Hepatocyte (in vitro differentiated cells): ENCODE measurements around the gene HADH. TPM values are rescaled to one million over a fixed set of nuclear protein-coding genes. Genes with fewer than 3 reads are reported as not detected.

Experiments used
- DNase-seq: peaks from one replicate; pipeline ENCODE4 v3.0.0-alpha.2; 2016; ENCODE audit warnings: low spot score
- H2AFZ ChIP-seq: fragments of 200-600 bp; sonication (generic); 2 replicates; pipeline ENCODE4 v1.6.0; 2016; ENCODE audit warnings: antibody characterized with exemption, mild to moderate bottlenecking
- H3K27ac ChIP-seq: fragments of 200-600 bp; sonication (generic); 2 replicates; pipeline ENCODE4 v1.5.1; 2016; ENCODE audit warnings: mild to moderate bottlenecking
- H3K27me3 ChIP-seq: fragments of 200-600 bp; sonication (generic); 2 replicates; pipeline ENCODE4 v1.6.1; 2016
- H3K36me3 ChIP-seq: fragments of 200-600 bp; sonication (generic); replicated peaks from 2 replicates; pipeline ENCODE4 v1.5.1; 2016; ENCODE audit warnings: low read depth; ENCODE audit not compliant: insufficient read depth
- H3K4me1 ChIP-seq: fragments of 200-600 bp; sonication (generic); 2 replicates; pipeline ENCODE4 v1.5.1; 2016; ENCODE audit warnings: mild to moderate bottlenecking, moderate library complexity; ENCODE audit not compliant: insufficient read depth
- H3K4me2 ChIP-seq: fragments of 200-600 bp; sonication (generic); 2 replicates; pipeline ENCODE4 v1.6.0; 2016
- H3K4me3 ChIP-seq: fragments of 200-600 bp; sonication (generic); 2 replicates; pipeline ENCODE4 v1.5.1; 2016; ENCODE audit warnings: mild to moderate bottlenecking
- H3K79me2 ChIP-seq: fragments of 200-600 bp; sonication (generic); 2 replicates; pipeline ENCODE4 v1.6.0; 2017; ENCODE audit warnings: mild to moderate bottlenecking
- H3K9me2 ChIP-seq: fragments of 200-600 bp; sonication (generic); replicated peaks from 2 replicates; pipeline ENCODE4 v1.6.0; 2017; ENCODE audit warnings: mild to moderate bottlenecking; ENCODE audit not compliant: insufficient read depth
- H3K9me3 ChIP-seq: fragments of 200-600 bp; sonication (generic); 2 replicates; pipeline ENCODE4 v1.5.1; 2016; ENCODE audit warnings: low read depth, mild to moderate bottlenecking
- H4K20me1 ChIP-seq: fragments of 200-600 bp; sonication (generic); 2 replicates; pipeline ENCODE4 v1.6.0; 2016; ENCODE audit warnings: mild to moderate bottlenecking; ENCODE audit not compliant: insufficient read depth, poor library complexity, severe bottlenecking
- CTCF ChIP-seq: fragments of 200-600 bp; sonication (generic); IDR thresholded peaks from 2 replicates; pipeline ENCODE4 v1.5.1; 2016; ENCODE audit warnings: antibody characterized with exemption, mild to moderate bottlenecking; ENCODE audit not compliant: poor library complexity
- EZH2 ChIP-seq: fragments of 200-600 bp; sonication (generic); IDR thresholded peaks from 2 replicates; pipeline ENCODE4 v1.6.1; 2016; ENCODE audit warnings: antibody characterized with exemption, mild to moderate bottlenecking, borderline replicate concordance
- EZH2phosphoT487 ChIP-seq: fragments of 200-600 bp; sonication (generic); IDR thresholded peaks from one replicate; pipeline ENCODE4 v1.6.1; 2018; ENCODE audit warnings: antibody characterized with exemption, mild to moderate bottlenecking, low read depth, moderate library complexity; ENCODE audit not compliant: unreplicated experiment, severe bottlenecking
- WGBS: methylation state at CpG from one replicate; pipeline ENCODE4 v1.1.6; 2016; ENCODE audit warnings: low lambda C conversion rate; ENCODE audit errors: missing lambda C conversion rate; 5-methylcytosine and 5-hydroxymethylcytosine counted together
- polyA plus RNA-seq: library from polyadenylated mRNA; unstranded; fragments of >200 nt; fragmentation: Nextera tagmentation; extraction: Ambion mirVana; gene quantifications from 2 replicates; pipeline ENCODE4 v1.2.1, GENCODE V29; 2016
- total RNA-seq: library from RNA; depleted of rRNA; stranded (reverse); fragments of >200 nt; gene quantifications from 2 replicates; pipeline ENCODE4 v1.2.3, GENCODE V29; 2014

The HADH gene
- total and polyA plus RNA-seq, 2 experiments from 2014 or later, result 76.7 to 83.5 TPM

- Histone ChIP-seq H3K36me3 (no peaks in the 10 kb centered on the region), H3K4me1 (peaks cover 31% of the 10 kb centered on the region), H3K4me3 (no peak overlapping the region), H2AFZ (no peak overlapping the region), H3K9me2 (no peaks in the 10 kb centered on the region), H3K27me3 (no peaks in the 10 kb centered on the region), H3K79me2 (peaks cover 31% of the 10 kb centered on the region), H3K27ac (peak overlapping the region; percentile 43), H4K20me1 (no peaks in the 10 kb centered on the region), H3K9me3 (no peaks in the 10 kb centered on the region), H3K4me2 (peak overlapping the region; percentile 88)
- TF ChIP-seq EZH2 (no peak), CTCF (no peak)
- DNase-seq, result no peak
- 87% methylated on average over 10 of the region's 10 CpGs for WGBS
Observed at GRCh38 chr4:107987916-107988762, 1.6 kb upstream of the HADH start.

GRCh38 chr4:107988763-107989035 lies 990 bp upstream of the HADH start:
- TF ChIP-seq EZH2 (no peak), CTCF (no peak), EZH2phosphoT487 (no peak)

GRCh38 chr4:107989162-107989536 lies 540 bp upstream of the HADH start:
- 20% methylated on average over 8 of the region's 8 CpGs for WGBS

More at GRCh38 chr4:107988763-107989035, 990 bp upstream of the HADH start:
- H3K79me2 ChIP-seq, result peaks cover 36% of the 10 kb centered on the region
- no peaks in the 10 kb centered on the region for H3K36me3 ChIP-seq
- H3K4me3 ChIP-seq, result no peak overlapping the region
- H3K4me1 ChIP-seq, result peaks cover 31% of the 10 kb centered on the region
- H3K27me3 ChIP-seq, result no peaks in the 10 kb centered on the region
- no peaks in the 10 kb centered on the region for H4K20me1 ChIP-seq
- H3K9me2 ChIP-seq, result no peaks in the 10 kb centered on the region
- WGBS, result 71% methylated on average over 5 of the region's 5 CpGs
- peak overlapping the region; percentile 43 for H3K27ac ChIP-seq
- no peak overlapping the region for H2AFZ ChIP-seq
- H3K9me3 ChIP-seq, result no peaks in the 10 kb centered on the region
- DNase-seq, result no peak
- peak overlapping the region; percentile 88 for H3K4me2 ChIP-seq

More at GRCh38 chr4:107989162-107989536, 540 bp upstream of the HADH start:
- H3K9me3 ChIP-seq, result no peaks in the 10 kb centered on the region
- no peak for DNase-seq
- no peaks in the 10 kb centered on the region for H3K9me2 ChIP-seq
- no peaks in the 10 kb centered on the region for H3K27me3 ChIP-seq
- no peaks in the 10 kb centered on the region for H3K36me3 ChIP-seq
- peak overlapping the region; percentile 33 for H3K4me3 ChIP-seq
- H2AFZ ChIP-seq, result peak overlapping the region; percentile 69
- peaks cover 36% of the 10 kb centered on the region for H3K4me1 ChIP-seq
- no peaks in the 10 kb centered on the region for H4K20me1 ChIP-seq
- peaks cover 40% of the 10 kb centered on the region for H3K79me2 ChIP-seq
- no peak for TF ChIP-seq EZH2phosphoT487
- TF ChIP-seq CTCF, result no peak
- no peak for TF ChIP-seq EZH2
- peak overlapping the region; percentile 66 for H3K27ac ChIP-seq
- peak overlapping the region; percentile 88 for H3K4me2 ChIP-seq
